Measurements from ENCODE around the gene CEACAM1. TPM values are rescaled to one million over a fixed set of nuclear protein-coding genes. Genes with fewer than 3 reads are reported as not detected.
"Not testable (repeated sequence)": the region's sequence is repeated elsewhere in the genome, so short reads cannot be mapped to it uniquely, and the experiment has no call there.

The CEACAM1 gene
- total and polyA plus RNA-seq, 2 experiments from 2014 or later, result not detected

- DNase-seq (ENCODE audit: low read depth in 1 of 2, low spot score in 1 of 2), result no peak
- no peak for TF ChIP-seq CTCF (IDR thresholded peaks at IDR 0.05; ENCODE audit: low read depth, low read length)
- Histone ChIP-seq H3K36me3 (no peaks in the 10 kb centered on the region), H3K4me3 (no peak overlapping the region), H3K9me3 (ENCODE audit: low read depth) (no peaks in the 10 kb centered on the region), H3K4me1 (ENCODE audit: low read depth) (no peaks in the 10 kb centered on the region), H3K27ac (no peak overlapping the region), H3K27me3 (no peaks in the 10 kb centered on the region)
Measured at GRCh38 chr19:42495663-42496062, 32.6 kb downstream of the CEACAM1 start.

DNA sequence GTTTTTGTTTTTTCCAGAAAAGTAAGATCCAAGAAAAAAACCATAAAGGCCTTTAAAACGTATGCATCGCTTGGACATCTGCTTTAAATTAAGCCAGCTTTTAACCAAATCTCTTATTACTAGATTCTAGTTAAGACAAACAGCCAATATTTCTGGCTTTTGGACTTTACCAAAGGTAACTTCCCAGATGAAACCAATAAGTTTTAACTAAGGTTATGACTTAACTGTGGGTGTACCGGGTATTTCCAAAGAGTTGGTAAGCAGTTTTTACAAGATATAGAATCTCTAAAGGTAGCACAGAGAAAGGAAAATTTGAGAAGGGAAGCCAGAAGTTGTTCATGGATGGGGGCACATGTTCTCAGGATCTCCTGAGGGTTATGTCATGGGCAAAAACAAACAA is 34.0 kb downstream of the CEACAM1 start:
- no peak for DNase-seq (ENCODE audit: low read depth in 1 of 2, low spot score in 1 of 2)
- Histone ChIP-seq H3K27me3 (no peaks in the 10 kb centered on the region), H3K4me1 (ENCODE audit: low read depth) (no peaks in the 10 kb centered on the region), H3K27ac (no peak overlapping the region), H3K36me3 (no peaks in the 10 kb centered on the region), H3K9me3 (ENCODE audit: low read depth) (no peaks in the 10 kb centered on the region), H3K4me3 (no peak overlapping the region)
- no peak for TF ChIP-seq CTCF (IDR thresholded peaks at IDR 0.05; ENCODE audit: low read depth, low read length)

GRCh38 chr19:42488783-42489521 is 39.3 kb downstream of the CEACAM1 start:
- H3K27ac ChIP-seq, result no peak overlapping the region
- DNase-seq (ENCODE audit: low read depth in 1 of 2, low spot score in 1 of 2), result no peak

GRCh38 chr19:42487798-42488178 is 40.5 kb downstream of the CEACAM1 start:
- no peak for TF ChIP-seq CTCF (IDR thresholded peaks at IDR 0.05; ENCODE audit: low read depth, low read length)
- Histone ChIP-seq H3K27me3 (no peaks in the 10 kb centered on the region), H3K9me3 (ENCODE audit: low read depth) (no peaks in the 10 kb centered on the region), H3K27ac (no peak overlapping the region), H3K4me3 (no peak overlapping the region), H3K4me1 (ENCODE audit: low read depth) (no peaks in the 10 kb centered on the region), H3K36me3 (no peaks in the 10 kb centered on the region)
- no peak for DNase-seq (ENCODE audit: low read depth in 1 of 2, low spot score in 1 of 2)

More at GRCh38 chr19:42488783-42489521, 39.3 kb downstream of the CEACAM1 start:
- no peaks in the 10 kb centered on the region for H3K4me1 ChIP-seq (ENCODE audit: low read depth)
- H3K36me3 ChIP-seq, result no peaks in the 10 kb centered on the region
- TF ChIP-seq CTCF (IDR thresholded peaks at IDR 0.05; ENCODE audit: low read depth, low read length), result no peak
- no peak overlapping the region for H3K4me3 ChIP-seq
- no peaks in the 10 kb centered on the region for H3K9me3 ChIP-seq (ENCODE audit: low read depth)
- H3K27me3 ChIP-seq, result no peaks in the 10 kb centered on the region

- Histone ChIP-seq H3K4me3 (no peak overlapping the region), H3K27ac (no peak overlapping the region), H3K36me3 (no peaks in the 10 kb centered on the region), H3K9me3 (ENCODE audit: low read depth) (no peaks in the 10 kb centered on the region), H3K4me1 (ENCODE audit: low read depth) (no peaks in the 10 kb centered on the region), H3K27me3 (no peaks in the 10 kb centered on the region)
- peak in 1 of 2 donors; percentile 51 for DNase-seq (ENCODE audit: low read depth in 1 of 2, low spot score in 1 of 2)
- no peak for TF ChIP-seq CTCF (IDR thresholded peaks at IDR 0.05; ENCODE audit: low read depth, low read length)
Measured at GRCh38 chr19:42487032-42487797, 41.1 kb downstream of the CEACAM1 start.

DNA sequence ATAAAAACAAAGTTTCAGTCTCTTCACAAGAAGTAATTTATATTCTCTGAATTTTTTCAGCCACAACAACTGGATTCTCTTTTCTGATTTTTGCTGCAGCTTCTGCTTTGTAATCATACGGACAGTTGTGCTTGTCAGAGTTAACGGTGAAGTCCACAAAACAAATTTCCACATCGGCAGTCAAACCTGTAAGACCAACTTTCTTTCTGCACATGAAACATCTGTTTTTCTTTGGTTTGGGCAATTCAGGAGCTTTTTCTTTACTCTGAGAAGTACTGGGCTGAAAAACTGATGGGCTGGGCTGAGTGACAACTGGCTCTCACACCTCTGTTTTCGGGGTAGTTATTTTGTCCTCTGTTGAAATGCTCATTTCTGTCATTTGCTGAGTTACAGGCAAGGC is 43.2 kb downstream of the CEACAM1 start:
- not testable (repeated sequence) for H3K4me1 ChIP-seq (ENCODE audit: low read depth); H3K27ac ChIP-seq; H3K27me3 ChIP-seq; DNase-seq (ENCODE audit: low read depth in 1 of 2, low spot score in 1 of 2); H3K9me3 ChIP-seq (ENCODE audit: low read depth); H3K36me3 ChIP-seq; H3K4me3 ChIP-seq
